OCI-LY1 (cell line): ENCODE data around the gene HNRNPAB.
A peak's percentile ranks its signal among the peaks of the same experiment; 100 is the strongest.

Source experiments
- EZH2 ChIP-seq: fragments of 200-600 bp; sonication (generic), shearing (Covaris generic); IDR thresholded peaks from 2 replicates; pipeline ENCODE4 v1.8.0; 2017; ENCODE audit warnings: borderline replicate concordance, mixed run types, mild to moderate bottlenecking, antibody characterized with exemption, low read length, moderate library complexity, mixed read lengths
- TF ChIP-seq, protein P1 (sequence below): fragments of 200-600 bp; sonication (generic), shearing (Covaris generic); IDR thresholded peaks from 2 replicates; pipeline ENCODE4 v1.5.1; 2017; ENCODE audit warnings: mild to moderate bottlenecking, antibody characterized with exemption, low read length, moderate library complexity, mixed read lengths

DNA sequence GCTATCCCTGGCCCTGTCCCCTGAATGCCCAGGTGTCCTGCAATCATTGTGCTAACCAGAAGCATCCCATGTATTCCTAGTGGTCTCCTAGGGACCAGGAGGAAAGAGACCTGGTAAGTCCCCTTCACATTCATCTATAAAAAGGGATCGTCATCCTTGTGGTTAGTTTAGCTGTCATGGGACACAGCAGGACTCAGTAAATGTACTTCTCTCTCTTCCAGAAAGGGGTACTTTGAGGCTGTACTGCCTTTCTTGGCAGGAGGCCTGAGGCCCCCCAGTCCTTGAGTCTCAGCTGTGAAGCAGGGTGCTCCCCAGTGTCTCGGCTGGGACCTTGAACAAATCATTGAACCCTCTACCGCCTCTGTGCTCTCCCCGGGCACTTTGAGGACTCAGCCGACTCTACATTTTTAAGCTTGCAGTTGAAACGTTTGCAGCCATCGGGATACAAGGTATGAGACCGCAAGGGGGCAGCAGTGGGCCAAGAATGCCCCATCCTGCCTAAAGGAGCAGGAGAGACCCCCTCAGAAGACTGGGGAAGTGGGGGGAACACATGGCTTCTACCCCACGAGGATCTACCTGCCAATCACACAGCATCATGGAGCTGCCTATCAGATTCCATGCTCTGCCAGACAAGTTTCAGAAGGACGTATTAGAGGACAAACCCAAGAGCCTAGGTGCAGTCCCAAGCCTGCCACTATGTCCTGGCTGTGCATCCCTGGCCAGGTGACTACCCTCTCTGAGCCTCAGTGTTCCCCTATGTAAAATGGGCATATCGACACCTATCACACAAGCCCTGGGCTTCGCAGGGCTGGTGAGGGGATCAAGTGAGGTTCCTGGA lies 30.6 kb downstream of the HNRNPAB start:
- no peak for TF ChIP-seq EZH2
- TF ChIP-seq, protein P1, sequence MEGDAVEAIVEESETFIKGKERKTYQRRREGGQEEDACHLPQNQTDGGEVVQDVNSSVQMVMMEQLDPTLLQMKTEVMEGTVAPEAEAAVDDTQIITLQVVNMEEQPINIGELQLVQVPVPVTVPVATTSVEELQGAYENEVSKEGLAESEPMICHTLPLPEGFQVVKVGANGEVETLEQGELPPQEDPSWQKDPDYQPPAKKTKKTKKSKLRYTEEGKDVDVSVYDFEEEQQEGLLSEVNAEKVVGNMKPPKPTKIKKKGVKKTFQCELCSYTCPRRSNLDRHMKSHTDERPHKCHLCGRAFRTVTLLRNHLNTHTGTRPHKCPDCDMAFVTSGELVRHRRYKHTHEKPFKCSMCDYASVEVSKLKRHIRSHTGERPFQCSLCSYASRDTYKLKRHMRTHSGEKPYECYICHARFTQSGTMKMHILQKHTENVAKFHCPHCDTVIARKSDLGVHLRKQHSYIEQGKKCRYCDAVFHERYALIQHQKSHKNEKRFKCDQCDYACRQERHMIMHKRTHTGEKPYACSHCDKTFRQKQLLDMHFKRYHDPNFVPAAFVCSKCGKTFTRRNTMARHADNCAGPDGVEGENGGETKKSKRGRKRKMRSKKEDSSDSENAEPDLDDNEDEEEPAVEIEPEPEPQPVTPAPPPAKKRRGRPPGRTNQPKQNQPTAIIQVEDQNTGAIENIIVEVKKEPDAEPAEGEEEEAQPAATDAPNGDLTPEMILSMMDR = peak; percentile 87
